T-helper 1 cell treated with Interleukin-12 subunit alpha and Interleukin-12 subunit beta and Interleukin-4 antibody, amounts not matched to agents 30 ng/mL and 1 ng/mL, for 36 hours (primary cell): Measurements from ENCODE around the gene ORC6. TPM values are rescaled to one million over a fixed set of nuclear protein-coding genes. Genes with fewer than 3 reads are reported as not detected.

Source experiments
- intact Hi-C: fragments of 100-400 bp; cut with micrococcal nuclease; formaldehyde crosslinking; loops from one replicate; pipeline ENCODE4 v1.15.1; 2024
- total RNA-seq: library from RNA; stranded (reverse); gene quantifications from 2 replicates; pipeline ENCODE4 v1.2.3, GENCODE V29; 2022

Gene ORC6
- total RNA-seq, 1 donor from 2014 or later: 36.5 TPM

GRCh38 chr16:46696957-46697356 is 7.5 kb downstream of the ORC6 start:
- intact Hi-C loops: no loop called here

- intact Hi-C loops: no loop called here
These were observed 10.6 kb downstream of the ORC6 start for GRCh38 chr16:46700048-46700447.

DNA sequence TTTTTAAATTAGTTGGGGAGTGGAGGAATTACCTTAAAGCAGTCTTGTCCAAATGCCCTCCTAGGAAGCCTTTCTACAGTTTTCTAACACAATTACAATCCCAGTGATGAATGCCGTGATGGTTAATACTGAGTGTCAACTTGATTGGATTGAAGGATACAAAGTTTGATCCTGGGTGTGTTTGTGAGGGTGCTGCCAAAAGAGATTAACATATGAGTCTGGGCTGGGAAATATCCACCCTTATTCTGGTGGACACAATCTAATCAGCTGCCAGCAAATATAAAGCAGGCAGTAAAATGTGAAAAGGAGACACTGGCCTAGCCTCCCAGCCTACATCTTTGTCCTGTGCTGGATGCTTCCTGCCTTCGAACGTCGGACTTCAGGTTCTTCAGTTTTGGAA is 12.2 kb downstream of the ORC6 start:
- intact Hi-C loops: no loop called here

DNA sequence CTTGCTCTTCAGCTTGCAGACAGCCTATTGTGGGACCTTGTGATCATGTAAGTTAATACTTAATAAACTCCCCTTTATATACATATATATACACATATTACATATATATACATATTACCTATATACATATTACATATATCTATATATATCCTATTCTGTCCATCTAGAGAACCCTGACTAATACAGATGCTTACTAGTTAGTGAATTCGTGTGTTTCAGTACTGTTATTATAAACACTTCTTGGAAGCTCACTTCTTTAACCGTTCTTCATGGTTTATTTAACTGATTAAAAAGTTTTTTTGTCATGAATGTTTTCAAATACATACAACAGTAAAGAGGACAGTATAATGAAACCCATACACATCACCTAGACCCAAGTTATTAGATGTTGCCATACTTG is 12.6 kb downstream of the ORC6 start:
- intact Hi-C loops: no loop called here

- intact Hi-C loops: no loop called here
These were observed 17.2 kb downstream of the ORC6 start for GRCh38 chr16:46706642-46707041.

- intact Hi-C loops: no loop called here
These were observed 20.1 kb downstream of the ORC6 start for GRCh38 chr16:46709469-46710005.

DNA sequence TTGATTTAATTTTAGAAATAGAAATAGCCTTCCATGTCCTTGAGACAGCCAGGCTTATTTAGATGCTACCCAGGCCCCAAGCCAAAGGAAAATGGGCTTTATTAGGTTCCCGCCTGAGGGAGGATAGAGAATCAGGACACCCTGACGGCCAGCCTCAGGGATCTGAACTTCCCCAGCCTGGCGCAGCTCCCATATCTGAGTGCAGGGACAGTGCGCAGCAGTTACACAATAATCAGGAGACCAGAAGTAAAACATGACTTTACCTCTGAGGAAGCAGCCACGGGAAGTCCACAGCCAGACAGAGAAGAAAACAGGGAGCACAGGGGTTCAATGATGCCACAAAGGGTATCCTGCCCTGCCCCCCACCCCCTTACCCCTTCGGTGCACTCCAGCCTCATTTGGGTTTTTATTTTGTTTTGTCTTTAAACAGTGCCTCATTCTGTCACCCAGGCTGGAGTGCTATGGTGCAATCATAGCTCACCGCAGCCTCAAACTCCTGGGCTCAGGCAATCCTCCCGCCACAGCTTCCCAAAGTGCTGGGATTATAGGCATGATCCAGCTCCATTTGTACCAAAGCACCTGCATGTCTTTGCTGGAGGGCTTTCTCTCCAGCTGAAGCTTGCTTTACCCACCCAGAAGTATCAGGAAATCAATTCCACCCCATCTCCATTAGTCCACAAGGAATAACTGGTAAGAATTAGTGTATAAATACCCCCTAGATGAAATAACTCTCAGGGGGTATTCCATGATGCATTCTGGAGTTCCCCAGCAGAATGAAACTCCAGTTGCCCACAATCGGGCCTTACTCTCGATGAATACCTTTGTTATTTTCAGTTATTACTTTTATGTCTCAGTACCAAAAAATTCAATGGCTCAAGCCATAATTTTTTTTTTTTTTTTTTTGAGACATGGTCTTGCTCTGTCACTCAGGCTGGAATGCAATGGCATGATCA is 21.9 kb downstream of the ORC6 start:
- intact Hi-C loops: no loop called here

DNA sequence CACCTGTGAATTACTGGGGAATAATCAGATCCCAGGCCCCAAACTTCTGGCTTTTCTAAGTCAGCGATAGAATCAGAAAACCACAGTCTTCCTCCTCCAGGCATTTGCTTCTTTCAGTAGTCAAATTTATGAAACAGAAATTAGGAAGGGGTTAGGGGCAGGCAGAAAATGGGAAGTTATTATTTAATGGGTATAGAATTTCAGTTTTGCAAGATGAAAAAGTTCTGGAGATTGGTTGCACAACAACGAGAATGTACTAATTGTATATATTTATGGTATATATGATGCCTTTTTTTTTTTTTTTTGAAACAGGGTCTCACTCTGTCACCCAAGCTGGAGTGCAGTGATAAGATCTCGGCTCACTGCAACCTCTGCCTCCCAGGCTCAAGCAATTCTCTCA is 23.5 kb downstream of the ORC6 start:
- intact Hi-C loops: no loop called here

- intact Hi-C loops: no loop called here
These were observed 24.2 kb downstream of the ORC6 start for GRCh38 chr16:46713634-46714033.

- intact Hi-C loops: no loop called here
These were observed 25.5 kb downstream of the ORC6 start for GRCh38 chr16:46714797-46715591.

GRCh38 chr16:46715769-46716305 is 26.4 kb downstream of the ORC6 start:
- intact Hi-C loops: no loop called here

DNA sequence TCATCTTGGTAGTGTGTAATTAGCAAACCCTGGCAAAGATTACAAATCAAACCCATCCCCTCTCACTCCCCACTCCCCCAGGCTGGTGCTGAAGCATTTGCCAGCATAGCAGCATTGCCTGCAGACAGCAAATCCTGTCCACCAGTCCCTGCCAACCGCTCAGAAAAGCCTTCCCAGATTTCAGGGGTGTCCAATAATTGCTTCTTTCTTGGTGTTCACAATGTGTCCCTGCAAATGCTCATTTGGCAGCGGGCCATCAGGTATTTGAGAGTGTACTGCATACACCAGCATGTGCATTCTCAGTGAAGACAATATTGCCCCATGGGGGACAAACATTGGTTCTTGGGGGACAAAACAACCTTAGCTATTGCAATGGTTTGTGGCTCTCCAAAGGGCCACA is 28.2 kb downstream of the ORC6 start:
- intact Hi-C loops: no loop called here

GRCh38 chr16:46718214-46718613 is 28.8 kb downstream of the ORC6 start:
- intact Hi-C loops: no loop called here

DNA sequence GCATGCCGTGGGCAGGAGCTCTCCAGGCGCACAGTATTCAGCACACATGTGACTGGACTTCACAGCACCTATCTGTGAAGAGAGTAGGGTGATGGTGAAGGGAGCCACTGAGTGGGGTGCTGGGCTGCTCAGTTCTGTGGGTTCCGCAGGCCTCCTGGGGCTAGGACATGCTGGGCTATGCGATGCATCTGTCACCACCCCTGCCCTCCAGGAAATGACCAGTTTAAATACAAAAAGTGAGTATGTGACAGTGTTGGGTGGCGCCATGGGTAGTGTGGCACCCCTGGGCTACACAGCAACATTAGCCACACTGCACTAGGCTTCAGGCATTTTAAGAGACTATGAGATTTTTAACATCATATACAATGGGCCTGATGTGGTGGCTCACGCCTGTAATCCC is 30.1 kb downstream of the ORC6 start:
- intact Hi-C loops: no loop called here

DNA sequence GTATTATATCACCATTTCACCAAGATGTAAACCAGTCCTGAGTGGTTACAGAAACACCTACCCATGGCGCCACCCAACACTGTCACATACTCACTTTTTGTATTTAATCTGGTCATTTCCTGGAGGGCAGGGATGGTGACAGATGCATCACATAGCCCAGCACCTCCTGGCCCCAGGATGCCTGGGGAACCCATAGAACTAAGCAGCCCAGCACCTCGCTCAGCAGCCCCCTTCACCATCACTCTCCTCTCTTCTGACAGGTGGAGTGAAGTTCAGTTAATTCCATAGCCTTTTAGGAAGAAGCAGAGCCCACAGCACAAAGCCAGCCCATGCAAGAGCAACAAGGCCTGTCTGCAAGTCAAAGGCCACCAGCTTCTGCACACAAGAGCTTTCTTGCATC is 31.2 kb downstream of the ORC6 start:
- intact Hi-C loops: no loop called here

DNA sequence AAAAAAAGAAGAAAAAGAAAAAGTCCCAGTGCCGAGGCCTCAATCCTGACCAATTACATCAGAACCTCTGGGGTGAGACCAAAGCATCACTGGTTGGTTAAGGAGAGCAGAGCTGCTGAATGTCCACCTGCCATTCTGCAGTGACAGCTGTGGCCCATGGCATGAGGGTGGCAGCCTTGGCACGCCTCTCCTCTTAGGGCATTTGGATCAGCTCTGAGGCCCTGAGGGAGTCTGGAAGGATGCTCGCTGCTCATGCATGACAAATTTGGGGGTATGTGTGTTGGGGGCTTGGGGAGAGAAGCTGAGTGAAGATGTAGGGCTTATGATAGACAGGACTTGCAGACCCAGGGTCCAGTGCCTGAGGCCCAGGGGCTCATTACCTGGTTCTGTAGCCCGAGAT is 32.4 kb downstream of the ORC6 start:
- intact Hi-C loops: no loop called here

DNA sequence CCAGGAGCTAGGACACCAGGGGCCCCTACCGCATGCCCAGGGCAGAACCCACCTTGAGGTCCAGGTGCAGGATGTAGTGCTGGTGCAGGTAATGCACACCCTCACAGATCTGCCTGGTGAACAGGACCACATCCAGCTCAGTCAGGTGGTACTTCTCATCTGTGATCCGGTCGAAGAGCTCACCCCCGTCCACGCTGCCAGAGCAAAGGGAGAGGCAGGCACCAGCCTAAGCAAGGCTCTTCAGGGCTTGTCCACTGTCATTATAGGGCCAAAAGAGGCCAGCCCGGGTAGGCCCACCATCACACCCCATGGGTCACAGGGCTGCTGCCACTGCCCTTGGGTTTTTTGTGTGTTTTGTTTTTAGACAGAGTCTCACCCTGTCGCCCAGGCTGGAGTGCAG is 37.7 kb downstream of the ORC6 start:
- intact Hi-C loops: no loop called here

DNA sequence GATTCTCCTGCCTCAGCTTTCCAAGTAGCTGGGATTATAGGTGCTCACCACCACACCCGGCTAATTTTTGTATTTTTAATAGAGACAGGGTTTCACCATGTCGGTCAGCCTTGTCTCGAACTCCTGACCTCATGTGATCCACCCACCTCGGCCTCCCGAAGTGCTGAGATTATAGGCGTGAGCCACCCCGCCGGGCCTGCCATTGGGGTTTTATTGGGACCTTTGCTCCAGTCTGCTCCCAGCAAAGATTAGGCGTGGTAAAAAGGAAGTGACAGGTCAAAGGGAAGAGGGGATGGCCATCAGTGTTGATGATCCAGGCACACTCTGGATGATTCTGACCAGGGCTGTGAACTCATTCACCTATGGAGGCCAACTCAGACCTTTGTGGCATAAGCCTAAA is 38.2 kb downstream of the ORC6 start:
- intact Hi-C loops: no loop called here

- intact Hi-C loops: no loop called here
These were observed 39.3 kb downstream of the ORC6 start for GRCh38 chr16:46728806-46729205.

DNA sequence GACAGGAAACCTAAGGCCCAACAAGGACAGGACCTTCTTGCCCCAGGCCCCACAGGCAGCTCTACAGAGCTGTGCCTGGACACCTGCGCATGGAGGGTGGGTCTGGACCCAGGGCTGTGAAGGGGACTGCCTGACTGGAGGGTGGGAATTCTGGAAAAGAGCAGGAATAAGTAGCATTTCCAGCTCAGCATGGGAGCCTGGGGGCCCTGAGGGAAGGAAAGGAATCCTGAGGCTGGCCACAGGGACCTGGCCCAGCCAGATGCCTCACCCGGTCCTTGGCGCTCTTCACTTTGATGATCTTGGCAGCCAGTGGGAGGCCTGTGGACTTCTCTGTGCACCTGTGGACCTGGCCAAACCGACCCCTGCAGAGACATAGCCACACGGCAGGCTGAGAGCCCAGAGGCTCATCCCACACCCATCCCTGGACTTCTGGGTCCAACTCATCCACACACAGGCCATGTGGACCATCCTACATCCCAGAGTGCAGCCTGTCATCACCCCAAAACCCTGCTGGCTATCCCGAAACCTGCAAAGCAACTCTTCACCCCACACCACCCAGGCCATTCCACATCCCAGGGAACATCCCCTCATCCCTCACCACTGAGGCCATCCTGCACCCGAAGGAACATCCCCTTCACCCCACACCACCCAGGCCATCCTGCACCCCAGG is 40.0 kb downstream of the ORC6 start:
- intact Hi-C loops: no loop called here

DNA sequence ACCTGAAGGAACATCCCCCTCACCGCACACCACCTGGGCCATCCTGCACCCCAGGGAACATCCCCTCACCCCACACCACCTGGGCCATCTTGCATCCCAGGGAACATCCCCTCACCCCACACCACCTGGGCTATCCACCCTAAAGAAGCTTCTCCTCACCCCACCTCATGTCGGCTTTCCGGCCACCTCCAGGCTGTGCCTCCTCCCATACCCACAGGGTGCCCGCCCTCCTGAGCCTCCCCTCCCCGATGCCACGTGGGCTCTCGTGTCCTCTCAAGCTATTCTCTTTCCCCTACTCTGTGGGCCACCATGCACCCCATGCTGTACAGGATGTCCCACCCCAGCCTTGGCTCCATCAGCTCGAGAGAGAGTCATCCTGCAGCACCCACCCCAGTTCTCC is 40.7 kb downstream of the ORC6 start:
- intact Hi-C loops: no loop called here
